Stimulated activated CD4-positive, alpha-beta T cell treated with anti-CD3 and anti-CD28 coated beads, Interleukin-4, amount 100 ng/mL, for 1 hour (primary cell): Measurements from ENCODE around the gene GTF3C1.

Source experiments
- DNase-seq: peaks from one replicate; pipeline ENCODE4 v3.0.0-alpha.2; 2020

Gene GTF3C1

GRCh38 chr16:27481282-27481934, 68.3 kb downstream of the GTF3C1 start:
- DNase-seq, result no peak

GRCh38 chr16:27480761-27481160, 69.0 kb downstream of the GTF3C1 start:
- DNase-seq, result no peak

- no peak for DNase-seq
Observed at GRCh38 chr16:27476240-27476639, 73.5 kb downstream of the GTF3C1 start.

- DNase-seq, result no peak
Observed at GRCh38 chr16:27475561-27475960, 74.2 kb downstream of the GTF3C1 start.

GRCh38 chr16:27474921-27475320, 74.8 kb downstream of the GTF3C1 start:
- DNase-seq, result no peak

- DNase-seq, result no peak
Observed at GRCh38 chr16:27474041-27474440, 75.7 kb downstream of the GTF3C1 start.

GRCh38 chr16:27473101-27473900, 76.4 kb downstream of the GTF3C1 start:
- no peak for DNase-seq

- DNase-seq, result no peak
Observed at GRCh38 chr16:27472091-27473020, 77.4 kb downstream of the GTF3C1 start.

- no peak for DNase-seq
Observed at GRCh38 chr16:27471661-27472060, 78.1 kb downstream of the GTF3C1 start.

GRCh38 chr16:27470567-27471431, 78.9 kb downstream of the GTF3C1 start:
- DNase-seq, result no peak

GRCh38 chr16:27468941-27469531, 80.7 kb downstream of the GTF3C1 start:
- DNase-seq, result no peak

GRCh38 chr16:27465483-27465879, 84.2 kb downstream of the GTF3C1 start:
- no peak for DNase-seq

GRCh38 chr16:27464626-27465482, 84.9 kb downstream of the GTF3C1 start:
- no peak for DNase-seq

- no peak for DNase-seq
Observed at GRCh38 chr16:27463741-27464591, 85.7 kb downstream of the GTF3C1 start.

- DNase-seq, result no peak
Observed at GRCh38 chr16:27462846-27463682, 86.6 kb downstream of the GTF3C1 start.

GRCh38 chr16:27462200-27462845, 87.4 kb downstream of the GTF3C1 start:
- DNase-seq, result no peak

- DNase-seq, result no peak
Observed at GRCh38 chr16:27461483-27462171, 88.1 kb downstream of the GTF3C1 start.
